ENCODE data around the gene CD1D. TPM values are rescaled to one million over a fixed set of nuclear protein-coding genes. Genes with fewer than 3 reads are reported as not detected.
"Not testable (repeated sequence)": the region's sequence is repeated elsewhere in the genome, so short reads cannot be mapped to it uniquely, and the experiment has no call there.

Gene CD1D
- total and polyA plus RNA-seq, 4 experiments from 2014 or later = 0.08 TPM; not detected in 3

GRCh38 chr1:158203693-158204457 is 23.2 kb downstream of the CD1D start:
- no peaks in the 10 kb centered on the region for H3K36me3 Mint-ChIP-seq
- Histone ChIP-seq H3K27ac (ENCODE audit: low read depth, low read length) (no peak overlapping the region), H3K4me1 (ENCODE audit: insufficient read depth, low read length) (peaks cover 10% of the 10 kb centered on the region), H3K4me3 (ENCODE audit: low read length in 2 of 2) (no peak overlapping the region), H3K36me3 (ENCODE audit: insufficient read depth, low read length) (no peaks in the 10 kb centered on the region), H3K9me3 (ENCODE audit: control insufficient read depth in 1 of 2, low read length in 2 of 2) (no peaks in the 10 kb centered on the region), H3K27me3 (ENCODE audit: insufficient read depth, low read length) (no peaks in the 10 kb centered on the region)
- H3K4me1 Mint-ChIP-seq = peaks cover 7 to 11% (median 9%) of the 10 kb centered on the region in 4 donors
- intact Hi-C loops (cut with micrococcal nuclease) = loop anchor here (1.0 kb wide), 5 partner anchors 125 to 885 kb away; no protein-coding TSS in a partner anchor
- peaks cover 13 to 19% of the 10 kb centered on the region in 2 donors for H3K27me3 Mint-ChIP-seq
- peaks cover 0 to 2% (median 0%) of the 10 kb centered on the region in 8 donors for H3K9me3 Mint-ChIP-seq
- DNase-seq = peak in 4 of 5 donors; percentile 31 to 53 (median 36)
- peak overlapping the region in 1 of 8 donors; percentile 43 for H3K4me3 Mint-ChIP-seq
- no peak overlapping the region for H3K27ac Mint-ChIP-seq
- ChIA-PET CTCF (ENCODE audit: partially characterized antibody) (interaction anchor here (1.0 to 5.8 kb wide), 29 partner anchors 9 to 1009 kb away, joined by 3 to 120 read pairs (median 5); partner anchors contain the start of genes AIM2 and CD1B), POLR2A (ENCODE audit: partially characterized antibody) (interaction anchor here (1.2 kb wide), 1 partner anchor 873 kb away, joined by 3 read pairs; the partner anchor contains the start of gene AIM2)

GRCh38 chr1:158204458-158204827 is 23.7 kb downstream of the CD1D start:
- H3K4me3 Mint-ChIP-seq = peak overlapping the region in 2 of 8 donors; percentile 43 to 46
- no peak overlapping the region for H3K27ac Mint-ChIP-seq
- peaks cover 7 to 11% (median 9%) of the 10 kb centered on the region in 4 donors for H3K4me1 Mint-ChIP-seq
- Histone ChIP-seq H3K4me3 (ENCODE audit: low read length in 2 of 2) (no peak overlapping the region), H3K27me3 (ENCODE audit: insufficient read depth, low read length) (no peaks in the 10 kb centered on the region), H3K36me3 (ENCODE audit: insufficient read depth, low read length) (no peaks in the 10 kb centered on the region), H3K27ac (ENCODE audit: low read depth, low read length) (no peak overlapping the region), H3K4me1 (ENCODE audit: insufficient read depth, low read length) (peaks cover 10% of the 10 kb centered on the region), H3K9me3 (ENCODE audit: control insufficient read depth in 1 of 2, low read length in 2 of 2) (no peaks in the 10 kb centered on the region)
- DNase-seq = no peak
- H3K9me3 Mint-ChIP-seq = peaks cover 0 to 2% (median 0%) of the 10 kb centered on the region in 8 donors
- ChIA-PET POLR2A (ENCODE audit: partially characterized antibody) (interaction anchor here (0.5 to 1.2 kb wide), 2 partner anchors 868 to 873 kb away, joined by 3 read pairs; partner anchors contain the start of gene AIM2), CTCF (ENCODE audit: partially characterized antibody) (interaction anchor here (1.0 to 5.8 kb wide), 28 partner anchors 8 to 1009 kb away, joined by 3 to 120 read pairs (median 6); partner anchors contain the start of genes AIM2 and CD1B)
- H3K36me3 Mint-ChIP-seq = no peaks in the 10 kb centered on the region
- intact Hi-C loops (cut with micrococcal nuclease) = loop anchor here (1.0 kb wide), 2 partner anchors 323 to 885 kb away; no protein-coding TSS in a partner anchor
- peaks cover 16 to 21% of the 10 kb centered on the region in 2 donors for H3K27me3 Mint-ChIP-seq

GRCh38 chr1:158208586-158209116 is 28.0 kb downstream of the CD1D start:
- POLR2A ChIA-PET (ENCODE audit: partially characterized antibody) = no interaction called here
- intact Hi-C loops (cut with micrococcal nuclease) = no loop called here
- Mint-ChIP-seq H3K4me1 (peaks cover 5 to 10% (median 8%) of the 10 kb centered on the region in 4 donors), H3K27me3 (peaks cover 27 to 28% of the 10 kb centered on the region in 2 donors), H3K36me3 (no peaks in the 10 kb centered on the region), H3K9me3 (peaks cover 0 to 2% (median 0%) of the 10 kb centered on the region in 8 donors), H3K27ac (no peak overlapping the region), H3K4me3 (no peak overlapping the region)
- Histone ChIP-seq H3K36me3 (ENCODE audit: insufficient read depth, low read length) (no peaks in the 10 kb centered on the region), H3K4me1 (ENCODE audit: insufficient read depth, low read length) (peaks cover 8% of the 10 kb centered on the region), H3K27ac (ENCODE audit: low read depth, low read length) (no peak overlapping the region), H3K9me3 (ENCODE audit: control insufficient read depth in 1 of 2, low read length in 2 of 2) (no peaks in the 10 kb centered on the region), H3K4me3 (ENCODE audit: low read length in 2 of 2) (no peak overlapping the region), H3K27me3 (ENCODE audit: insufficient read depth, low read length) (peaks cover 3% of the 10 kb centered on the region)
- CTCF ChIA-PET (ENCODE audit: partially characterized antibody) = interaction anchor here (0.6 to 1.6 kb wide), 5 partner anchors 31 to 877 kb away, joined by 3 to 7 read pairs (median 3); no protein-coding TSS in a partner anchor
- no peak for DNase-seq

- no peak overlapping the region for H3K27ac ChIP-seq (ENCODE audit: low read depth, low read length)
- no peaks in the 10 kb centered on the region for H3K4me1 ChIP-seq (ENCODE audit: insufficient read depth, low read length)
- intact Hi-C loops (cut with micrococcal nuclease) = no loop called here
- Mint-ChIP-seq H3K9me3 (no peaks in the 10 kb centered on the region), H3K4me1 (no peaks in the 10 kb centered on the region), H3K27me3 (peaks cover 21 to 29% of the 10 kb centered on the region in 2 donors), H3K27ac (no peak overlapping the region), H3K36me3 (no peaks in the 10 kb centered on the region), H3K4me3 (no peak overlapping the region)
- DNase-seq = peak in 1 of 5 donors; percentile 16
- POLR2A ChIA-PET (ENCODE audit: partially characterized antibody) = no interaction called here
- peaks cover 3% of the 10 kb centered on the region for H3K27me3 ChIP-seq (ENCODE audit: insufficient read depth, low read length)
- no peak overlapping the region for H3K4me3 ChIP-seq (ENCODE audit: low read length in 2 of 2)
- H3K9me3 ChIP-seq (ENCODE audit: control insufficient read depth in 1 of 2, low read length in 2 of 2) = no peaks in the 10 kb centered on the region
- H3K36me3 ChIP-seq (ENCODE audit: insufficient read depth, low read length) = no peaks in the 10 kb centered on the region
- CTCF ChIA-PET (ENCODE audit: partially characterized antibody) = interaction anchor here (2.7 kb wide), 1 partner anchor 8 kb away, joined by 18 read pairs; no protein-coding TSS in a partner anchor
Measured at GRCh38 chr1:158212320-158212719, 31.6 kb downstream of the CD1D start.

- DNase-seq; H3K27ac Mint-ChIP-seq; H3K4me1 ChIP-seq (ENCODE audit: insufficient read depth, low read length); H3K27me3 ChIP-seq (ENCODE audit: insufficient read depth, low read length); H3K27ac ChIP-seq (ENCODE audit: low read depth, low read length); H3K9me3 ChIP-seq (ENCODE audit: control insufficient read depth in 1 of 2, low read length in 2 of 2); POLR2A ChIA-PET (ENCODE audit: partially characterized antibody); H3K4me1 Mint-ChIP-seq; intact Hi-C loops (cut with micrococcal nuclease); H3K4me3 ChIP-seq (ENCODE audit: low read length in 2 of 2); H3K4me3 Mint-ChIP-seq; H3K36me3 ChIP-seq (ENCODE audit: insufficient read depth, low read length); CTCF ChIA-PET (ENCODE audit: partially characterized antibody): not testable (repeated sequence)
- peaks cover 6 to 12% of the 10 kb centered on the region in 2 donors for H3K36me3 Mint-ChIP-seq
- peaks cover 21 to 35% of the 10 kb centered on the region in 2 donors for H3K27me3 Mint-ChIP-seq
- peaks cover 3 to 46% (median 29%) of the 10 kb centered on the region in 8 donors for H3K9me3 Mint-ChIP-seq
Measured at GRCh38 chr1:158223445-158223844, 42.8 kb downstream of the CD1D start.

- Histone ChIP-seq H3K27me3 (ENCODE audit: insufficient read depth, low read length) (no peaks in the 10 kb centered on the region), H3K4me3 (ENCODE audit: low read length in 2 of 2) (no peak overlapping the region), H3K9me3 (ENCODE audit: control insufficient read depth in 1 of 2, low read length in 2 of 2) (no peaks in the 10 kb centered on the region), H3K27ac (ENCODE audit: low read depth, low read length) (no peak overlapping the region), H3K36me3 (ENCODE audit: insufficient read depth, low read length) (no peaks in the 10 kb centered on the region), H3K4me1 (ENCODE audit: insufficient read depth, low read length) (no peaks in the 10 kb centered on the region)
- Mint-ChIP-seq H3K27ac (no peak overlapping the region), H3K4me1 (no peaks in the 10 kb centered on the region), H3K9me3 (peaks cover 6 to 29% (median 16%) of the 10 kb centered on the region in 8 donors), H3K36me3 (peaks cover 4 to 9% of the 10 kb centered on the region in 2 donors), H3K27me3 (peaks cover 21 to 38% of the 10 kb centered on the region in 2 donors), H3K4me3 (no peak overlapping the region)
- CTCF ChIA-PET (ENCODE audit: partially characterized antibody) = no interaction called here
- POLR2A ChIA-PET (ENCODE audit: partially characterized antibody) = no interaction called here
- no peak for DNase-seq
- intact Hi-C loops (cut with micrococcal nuclease) = no loop called here
Measured at GRCh38 chr1:158227904-158228623, 47.4 kb downstream of the CD1D start.

Data from CD4-positive, alpha-beta memory T cell (primary cell).